DOHH2 (cell line): ENCODE data around the gene EPB41L4B.

Experiments used
- CTCF ChIP-seq: fragments of 200-600 bp; sonication (generic); IDR thresholded peaks from one replicate; pipeline ENCODE4 v1.5.1; 2014; ENCODE audit warnings: antibody characterized with exemption, mild to moderate bottlenecking, low read depth, low read length; ENCODE audit not compliant: poor library complexity, severe bottlenecking
- EZH2phosphoT487 ChIP-seq: fragments of 200-600 bp; sonication (generic); IDR thresholded peaks from 2 replicates; pipeline ENCODE4 v1.6.1; 2017; ENCODE audit warnings: borderline replicate concordance, mild to moderate bottlenecking, antibody characterized with exemption, low read length, moderate library complexity, mixed read lengths

GRCh38 chr9:109246533-109246932 lies 74.3 kb downstream of the EPB41L4B start:
- TF ChIP-seq CTCF (no peak), EZH2phosphoT487 (no peak)
